SU-DHL-6 (cell line): ENCODE results near the gene SREK1IP1.

Source experiments
- CTCF ChIP-seq: fragments of 200-600 bp; sonication (generic); IDR thresholded peaks from one replicate; pipeline ENCODE4 v1.5.1; 2017; ENCODE audit warnings: antibody characterized with exemption, mild to moderate bottlenecking, low read length, moderate library complexity; ENCODE audit not compliant: insufficient read depth, poor library complexity, severe bottlenecking
- EZH2phosphoT487 ChIP-seq: fragments of 200-600 bp; sonication (generic), shearing (Covaris generic); conservative IDR thresholded peaks from 2 replicates; pipeline ENCODE4 v1.6.1; 2018; ENCODE audit warnings: mild to moderate bottlenecking, antibody characterized with exemption, low read length, moderate library complexity, mixed read lengths

GRCh38 chr5:64771736-64772135, 3.2 kb upstream of the SREK1IP1 start:
- TF ChIP-seq CTCF (no peak), EZH2phosphoT487 (no peak)
